ENCODE measurements around the gene TBC1D8. TPM values are rescaled to one million over a fixed set of nuclear protein-coding genes. Genes with fewer than 3 reads are reported as not detected.

The TBC1D8 gene
- total RNA-seq, 2 donors from 2014 or later = 0.45 to 0.95 TPM

DNA sequence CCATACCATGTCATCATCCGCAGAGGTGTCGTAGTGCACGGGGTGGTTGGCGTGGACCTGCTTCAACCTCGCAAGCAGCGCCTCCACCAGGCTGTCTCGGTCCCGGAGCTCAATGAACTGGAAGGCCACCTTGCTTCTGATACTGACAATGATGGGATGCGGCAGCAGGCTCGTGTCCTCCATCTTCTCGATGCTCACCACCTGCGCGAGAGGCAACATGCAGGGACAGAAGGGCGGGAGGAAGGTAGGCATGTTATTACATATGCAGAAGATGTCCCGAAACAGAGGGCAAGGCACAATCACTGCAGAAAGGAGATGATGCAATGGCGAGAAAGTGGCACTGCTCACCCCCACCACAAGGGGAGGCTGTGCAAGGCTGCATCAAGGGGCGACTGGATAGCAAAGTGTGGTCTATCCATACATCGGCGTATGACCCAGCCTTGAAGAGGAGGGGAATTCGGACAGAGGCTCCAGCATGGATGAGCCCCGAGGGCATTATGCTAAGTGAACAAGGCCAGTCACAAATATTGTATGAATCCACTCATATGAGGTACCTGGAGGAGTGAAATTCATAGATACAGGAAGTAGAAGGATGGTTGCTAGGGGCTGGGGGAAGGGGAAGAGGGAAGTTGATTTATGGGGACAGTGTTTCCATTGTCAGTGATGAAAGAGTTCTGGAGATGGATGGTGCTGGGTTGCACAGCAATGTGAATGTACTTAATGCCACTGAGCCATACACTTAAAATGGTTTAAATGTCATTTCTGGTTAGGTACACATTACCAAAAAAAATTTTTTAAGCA is 112.5 kb downstream of the TBC1D8 start:
- H3K9me3 Mint-ChIP-seq = no peaks in the 10 kb centered on the region
- no peak overlapping the region for H3K27ac Mint-ChIP-seq
- H3K4me3 Mint-ChIP-seq = no peak overlapping the region
- no peaks in the 10 kb centered on the region for H3K36me3 Mint-ChIP-seq (ENCODE audit: low read depth)
- no peaks in the 10 kb centered on the region for H3K27me3 Mint-ChIP-seq
- H3K4me1 Mint-ChIP-seq = no peaks in the 10 kb centered on the region
- no peak for ATAC-seq (replicated peaks)

DNA sequence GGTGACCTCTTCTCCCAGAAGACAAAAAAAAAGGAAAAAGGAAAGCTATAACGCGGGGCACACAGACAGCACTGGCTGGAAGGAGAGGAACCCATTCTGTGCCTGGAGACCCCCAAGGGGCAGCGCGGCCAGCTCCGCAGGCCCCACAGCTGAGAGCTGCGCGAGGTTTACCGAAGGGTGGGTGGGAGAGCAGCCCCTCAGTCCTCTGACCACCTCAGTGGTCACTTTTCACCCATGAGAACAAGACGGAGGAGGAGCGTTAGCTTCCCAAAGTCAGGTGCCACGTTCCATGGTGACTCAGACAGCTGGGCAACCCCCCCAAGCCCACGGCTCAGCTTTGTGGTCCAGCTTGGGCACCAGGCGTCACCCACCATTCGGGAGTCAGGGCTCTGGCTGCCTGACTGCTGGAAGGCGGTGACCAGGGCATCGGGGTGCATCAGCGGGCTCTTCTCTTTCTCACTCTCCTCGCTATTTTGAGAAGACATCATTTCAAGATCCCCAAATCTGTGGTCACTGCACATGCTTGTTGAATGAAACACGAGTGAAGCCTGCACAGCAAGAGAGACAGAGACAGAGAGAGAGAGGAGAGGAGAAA is 113.9 kb downstream of the TBC1D8 start:
- Mint-ChIP-seq H3K4me1 (no peaks in the 10 kb centered on the region), H3K27ac (no peak overlapping the region), H3K9me3 (no peaks in the 10 kb centered on the region), H3K4me3 (no peak overlapping the region), H3K27me3 (no peaks in the 10 kb centered on the region), H3K36me3 (ENCODE audit: low read depth) (no peaks in the 10 kb centered on the region)
- no peak for ATAC-seq (replicated peaks)

DNA sequence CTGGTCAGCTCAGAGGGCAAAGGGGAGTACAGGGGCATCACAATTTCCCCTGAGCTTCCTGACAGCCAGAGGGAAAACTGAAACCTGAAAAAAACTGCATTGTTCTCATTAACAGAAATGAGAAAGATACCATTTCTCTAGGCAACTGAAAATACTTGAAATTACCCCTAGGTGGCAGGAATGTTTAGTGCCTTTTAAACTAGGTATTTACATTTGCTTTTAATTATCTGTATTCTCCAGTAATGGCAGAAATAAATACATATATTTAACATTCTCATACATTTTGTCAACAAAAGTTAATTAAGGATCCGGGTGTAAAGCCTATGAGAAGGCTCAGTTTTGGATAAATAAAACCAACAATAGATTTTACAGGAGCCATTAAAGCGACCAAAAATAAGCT is 114.6 kb downstream of the TBC1D8 start:
- no peak for ATAC-seq (replicated peaks)
- Mint-ChIP-seq H3K27me3 (no peaks in the 10 kb centered on the region), H3K9me3 (no peaks in the 10 kb centered on the region), H3K4me1 (no peaks in the 10 kb centered on the region), H3K27ac (no peak overlapping the region), H3K4me3 (no peak overlapping the region), H3K36me3 (ENCODE audit: low read depth) (no peaks in the 10 kb centered on the region)

DNA sequence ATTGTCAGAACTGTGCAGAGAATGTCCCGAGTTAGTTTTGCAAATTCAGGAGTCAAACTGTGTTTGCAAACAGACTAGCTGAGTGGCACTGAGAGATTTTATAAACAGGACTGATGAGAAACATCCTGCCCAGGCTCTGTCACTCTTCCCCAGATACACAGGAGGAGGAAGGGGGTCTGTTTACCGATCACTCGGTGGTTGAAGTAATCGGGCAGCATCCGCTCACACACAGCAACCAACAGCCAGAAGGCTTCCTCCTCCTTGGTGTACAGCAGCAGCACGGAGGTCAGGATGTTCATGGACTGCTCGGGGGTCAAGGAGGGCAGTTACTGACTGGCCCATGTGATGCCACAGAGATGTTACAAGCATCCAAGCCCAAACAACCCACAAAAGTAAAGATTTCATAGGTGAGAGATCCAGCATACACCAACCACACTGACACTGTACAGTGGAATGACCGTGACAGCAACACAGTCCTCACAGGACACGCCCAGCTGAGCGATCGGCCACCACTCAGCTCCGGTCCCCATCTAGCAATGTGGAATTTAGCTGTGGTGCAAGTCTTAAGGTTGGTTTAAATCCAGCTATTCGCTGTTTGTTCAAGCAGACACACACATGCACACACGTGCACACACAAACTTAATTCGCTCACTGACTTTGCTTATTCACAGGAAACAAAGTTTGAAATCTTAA is 119.0 kb downstream of the TBC1D8 start:
- no peak overlapping the region for H3K4me3 Mint-ChIP-seq
- no peaks in the 10 kb centered on the region for H3K4me1 Mint-ChIP-seq
- H3K27ac Mint-ChIP-seq = no peak overlapping the region
- no peaks in the 10 kb centered on the region for H3K27me3 Mint-ChIP-seq
- no peaks in the 10 kb centered on the region for H3K9me3 Mint-ChIP-seq
- no peak for ATAC-seq (replicated peaks)
- H3K36me3 Mint-ChIP-seq (ENCODE audit: low read depth) = no peaks in the 10 kb centered on the region

DNA sequence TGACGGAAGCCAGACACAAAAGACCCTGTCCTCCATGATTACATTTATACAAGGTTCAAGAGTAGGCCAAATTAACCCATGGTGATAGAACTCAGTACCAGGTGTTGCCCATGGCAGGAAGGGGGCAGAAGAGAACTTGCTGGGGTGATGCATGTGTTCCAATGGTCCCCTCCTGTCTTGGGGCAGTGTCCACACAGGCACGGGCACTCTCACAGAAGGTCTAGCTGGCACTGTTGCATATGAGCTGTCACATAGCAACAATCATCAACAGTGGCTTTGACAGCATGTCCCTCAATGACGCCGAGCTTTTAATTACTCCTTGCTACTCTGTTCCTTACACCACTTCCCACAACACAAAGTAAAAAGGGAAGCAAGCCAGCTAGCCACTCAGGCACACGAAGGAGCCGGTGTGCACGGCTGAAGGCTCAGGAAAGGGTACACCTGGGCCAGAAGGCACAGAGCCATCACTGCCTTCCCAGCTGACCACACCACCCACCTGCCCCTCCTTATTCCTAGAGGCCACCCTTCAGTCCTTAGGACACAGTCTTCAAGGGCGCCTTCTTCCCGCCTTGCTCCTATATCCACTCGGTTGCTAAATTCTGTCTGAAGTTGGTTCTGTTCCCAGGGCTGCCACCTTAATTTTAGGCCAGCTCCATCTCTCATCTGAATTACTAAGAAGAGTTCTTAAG is 120.2 kb downstream of the TBC1D8 start:
- Mint-ChIP-seq H3K27me3 (no peaks in the 10 kb centered on the region), H3K36me3 (ENCODE audit: low read depth) (no peaks in the 10 kb centered on the region), H3K27ac (no peak overlapping the region), H3K4me1 (no peaks in the 10 kb centered on the region), H3K9me3 (no peaks in the 10 kb centered on the region), H3K4me3 (no peak overlapping the region)
- ATAC-seq (replicated peaks) = no peak

DNA sequence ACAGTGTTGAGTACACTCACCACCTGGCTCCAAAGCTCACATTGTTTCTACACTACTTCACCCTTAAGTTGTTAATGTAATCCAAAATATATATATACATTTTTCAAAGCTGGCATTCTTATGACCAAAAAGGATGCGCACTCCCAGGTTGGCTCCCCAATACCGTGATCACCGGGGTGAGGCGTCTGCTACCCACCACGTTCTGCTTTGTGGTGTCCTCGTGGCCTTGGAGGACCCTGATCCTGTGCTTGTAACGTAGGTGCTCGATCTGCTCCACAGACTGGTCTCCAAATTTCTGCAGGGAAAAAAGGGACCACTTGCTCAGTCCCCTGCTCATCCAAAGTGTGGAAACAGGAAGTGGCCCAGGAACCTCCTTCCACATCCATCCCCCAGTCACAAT is 123.3 kb downstream of the TBC1D8 start:
- Mint-ChIP-seq H3K27me3 (no peaks in the 10 kb centered on the region), H3K36me3 (ENCODE audit: low read depth) (no peaks in the 10 kb centered on the region), H3K27ac (no peak overlapping the region), H3K4me3 (no peak overlapping the region), H3K4me1 (no peaks in the 10 kb centered on the region), H3K9me3 (no peaks in the 10 kb centered on the region)
- ATAC-seq (replicated peaks) = no peak

DNA sequence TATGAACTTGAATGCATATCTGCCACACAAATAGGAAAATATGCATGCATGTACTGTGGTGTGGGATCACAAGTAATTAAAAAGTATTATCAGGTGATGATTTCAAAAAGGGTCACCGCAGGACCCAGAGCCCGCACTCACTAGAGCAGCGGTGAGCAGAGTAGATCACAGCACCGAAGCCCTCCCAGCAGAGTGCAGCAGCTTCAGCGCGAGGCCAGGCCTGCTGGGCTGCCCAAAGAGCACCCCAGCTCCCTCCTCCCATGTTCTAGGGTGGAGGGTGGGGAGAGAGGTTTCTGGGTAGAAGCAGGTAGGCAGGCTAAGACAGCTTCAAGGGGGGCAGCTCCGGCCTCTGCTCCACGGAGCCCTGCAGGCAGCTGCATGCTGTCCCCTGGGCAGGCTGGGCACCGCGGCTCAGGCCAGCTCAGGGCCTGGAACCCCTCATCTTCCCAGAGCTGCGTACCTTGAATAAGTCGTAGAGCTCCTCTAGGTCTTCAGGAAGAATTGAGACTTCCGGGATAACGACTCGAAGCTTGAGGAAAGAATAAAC is 124.2 kb downstream of the TBC1D8 start:
- H3K9me3 Mint-ChIP-seq = no peaks in the 10 kb centered on the region
- H3K36me3 Mint-ChIP-seq (ENCODE audit: low read depth) = no peaks in the 10 kb centered on the region
- no peak overlapping the region for H3K4me3 Mint-ChIP-seq
- no peak for ATAC-seq (replicated peaks)
- no peaks in the 10 kb centered on the region for H3K27me3 Mint-ChIP-seq
- no peaks in the 10 kb centered on the region for H3K4me1 Mint-ChIP-seq
- no peak overlapping the region for H3K27ac Mint-ChIP-seq

DNA sequence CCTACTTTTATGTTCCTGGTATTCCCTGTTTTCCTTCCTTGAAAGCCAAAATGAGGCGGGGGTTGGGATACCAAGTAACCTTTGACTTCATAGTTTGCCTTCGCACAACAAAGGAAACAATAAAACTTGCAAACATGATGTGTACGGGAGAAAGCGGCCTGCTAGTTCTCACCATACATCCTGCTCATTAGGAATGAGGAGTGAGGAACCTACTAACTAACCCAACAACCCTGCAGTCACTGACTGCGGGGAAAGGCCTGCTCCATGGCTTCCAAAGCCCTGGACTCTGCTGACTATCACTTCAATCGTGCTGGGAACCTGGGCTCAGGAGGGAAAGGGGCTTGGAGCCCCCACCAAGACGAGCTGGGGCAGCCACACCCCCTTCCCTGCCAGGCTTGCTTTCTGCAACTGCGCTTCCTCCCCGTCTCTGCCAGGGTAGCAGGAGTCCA is 124.9 kb downstream of the TBC1D8 start:
- no peaks in the 10 kb centered on the region for H3K4me1 Mint-ChIP-seq

DNA sequence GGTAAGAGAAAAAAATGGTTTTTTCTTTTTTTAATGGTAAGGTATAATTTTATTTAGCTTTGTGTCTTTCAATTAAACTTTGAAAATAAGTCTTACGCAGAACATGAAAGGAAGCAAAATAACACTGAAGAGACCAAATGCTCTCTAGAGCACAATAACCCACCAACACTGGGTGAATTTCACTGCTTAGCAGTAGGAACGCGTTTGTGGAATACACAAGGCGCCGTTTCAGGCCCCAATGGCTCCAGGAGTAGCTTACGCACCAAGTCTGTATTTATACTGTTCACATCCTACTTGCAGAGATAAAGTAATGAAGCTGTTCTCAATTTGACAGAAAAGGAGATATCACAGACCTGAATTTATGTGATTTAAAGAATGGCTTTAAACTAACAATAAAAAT is 125.6 kb downstream of the TBC1D8 start:
- H3K9me3 Mint-ChIP-seq = no peaks in the 10 kb centered on the region
- no peaks in the 10 kb centered on the region for H3K4me1 Mint-ChIP-seq
- H3K4me3 Mint-ChIP-seq = no peak overlapping the region
- no peaks in the 10 kb centered on the region for H3K27me3 Mint-ChIP-seq
- no peak overlapping the region for H3K27ac Mint-ChIP-seq
- H3K36me3 Mint-ChIP-seq (ENCODE audit: low read depth) = peaks cover 7% of the 10 kb centered on the region
- ATAC-seq (replicated peaks) = no peak

More for the DNA sequence above, 124.9 kb downstream of the TBC1D8 start:
- Mint-ChIP-seq H3K36me3 (ENCODE audit: low read depth) (peaks cover under 1% of the 10 kb centered on the region), H3K27ac (no peak overlapping the region), H3K9me3 (no peaks in the 10 kb centered on the region), H3K27me3 (no peaks in the 10 kb centered on the region), H3K4me3 (no peak overlapping the region)
- no peak for ATAC-seq (replicated peaks)

DNA sequence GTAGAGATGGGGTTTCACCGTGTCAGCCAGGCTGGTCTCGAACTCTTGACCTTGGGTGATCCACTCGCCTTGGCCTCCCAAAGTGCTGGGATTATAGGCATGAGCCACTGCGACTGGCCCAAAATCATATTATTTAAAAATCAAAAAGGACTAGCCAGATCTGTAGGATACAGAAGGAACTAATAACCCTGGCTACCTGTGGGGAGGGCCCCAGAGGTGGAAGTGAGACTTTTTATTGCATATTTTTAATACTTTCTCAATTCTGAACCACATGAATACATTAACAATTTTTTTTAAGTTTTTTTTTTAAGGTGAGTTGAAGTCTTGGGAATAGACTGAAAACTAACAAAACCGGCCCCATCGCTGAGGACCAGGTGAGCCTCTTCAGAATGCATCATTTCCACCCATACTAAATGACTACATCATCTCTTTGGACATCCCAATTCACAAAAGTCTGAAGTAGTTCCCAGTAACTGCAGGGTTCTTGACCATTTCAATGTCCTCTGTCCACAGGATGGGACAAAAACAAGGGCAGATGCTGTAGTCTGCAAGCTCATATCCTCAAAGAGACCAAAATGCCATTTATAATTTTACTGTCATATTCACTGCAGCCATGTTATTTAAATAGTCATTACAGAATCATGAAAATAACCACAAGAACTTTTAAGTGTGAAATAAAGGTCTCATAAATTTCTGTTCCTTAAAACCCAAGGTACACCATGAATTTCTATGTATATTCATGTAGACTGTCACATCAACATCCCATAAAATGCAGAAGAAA is 127.7 kb downstream of the TBC1D8 start:
- H3K27me3 Mint-ChIP-seq = no peaks in the 10 kb centered on the region
- no peak for ATAC-seq (replicated peaks)
- H3K36me3 Mint-ChIP-seq (ENCODE audit: low read depth) = peaks cover 24% of the 10 kb centered on the region
- H3K27ac Mint-ChIP-seq = no peak overlapping the region
- H3K9me3 Mint-ChIP-seq = no peaks in the 10 kb centered on the region
- no peaks in the 10 kb centered on the region for H3K4me1 Mint-ChIP-seq
- no peak overlapping the region for H3K4me3 Mint-ChIP-seq

DNA sequence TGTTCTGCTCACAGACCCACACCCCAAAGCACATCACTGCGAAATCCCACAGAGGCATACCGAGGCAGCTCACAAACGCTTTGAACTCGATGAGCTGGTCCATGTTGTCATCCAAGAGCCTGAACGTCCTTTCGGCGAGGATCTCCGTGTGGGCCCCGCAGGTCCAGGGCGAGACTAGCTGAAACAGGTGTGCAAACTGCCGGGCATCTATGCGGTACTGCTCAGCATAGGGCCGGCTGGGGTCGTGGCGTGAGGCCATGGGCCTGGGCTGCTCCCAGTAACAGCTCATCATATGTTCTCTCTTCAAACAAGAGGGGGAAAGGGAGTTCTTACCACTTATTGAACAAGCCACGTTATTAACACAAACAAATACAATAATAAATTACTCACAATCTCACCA is 129.0 kb downstream of the TBC1D8 start:
- Mint-ChIP-seq H3K36me3 (ENCODE audit: low read depth) (peaks cover 35% of the 10 kb centered on the region), H3K27ac (no peak overlapping the region), H3K4me3 (no peak overlapping the region), H3K9me3 (no peaks in the 10 kb centered on the region), H3K4me1 (no peaks in the 10 kb centered on the region), H3K27me3 (no peaks in the 10 kb centered on the region)
- ATAC-seq (replicated peaks) = no peak

DNA sequence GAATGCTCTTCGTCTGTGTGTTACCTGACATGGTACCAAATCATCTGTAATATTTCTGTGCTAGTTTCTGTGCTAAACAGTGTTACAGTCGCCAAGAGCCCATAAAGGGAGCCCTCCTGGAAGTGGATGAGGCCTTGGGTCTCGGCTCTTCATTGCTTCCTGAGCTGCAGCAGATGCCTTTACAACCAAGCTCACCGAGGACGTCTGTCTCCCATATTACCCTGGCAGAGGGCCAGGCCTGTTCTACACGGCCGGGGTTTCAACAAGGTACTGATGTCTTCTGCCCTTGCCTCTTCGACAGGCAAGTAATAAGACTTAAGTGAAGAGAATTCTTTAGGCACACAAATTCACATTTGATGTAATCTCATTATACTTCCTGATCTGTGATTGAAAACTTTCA is 132.2 kb downstream of the TBC1D8 start:
- H3K4me1 Mint-ChIP-seq = no peaks in the 10 kb centered on the region
- H3K27ac Mint-ChIP-seq = no peak overlapping the region
- H3K27me3 Mint-ChIP-seq = no peaks in the 10 kb centered on the region
- H3K36me3 Mint-ChIP-seq (ENCODE audit: low read depth) = peaks cover 50% of the 10 kb centered on the region
- H3K9me3 Mint-ChIP-seq = no peaks in the 10 kb centered on the region
- ATAC-seq (replicated peaks) = no peak
- no peak overlapping the region for H3K4me3 Mint-ChIP-seq

DNA sequence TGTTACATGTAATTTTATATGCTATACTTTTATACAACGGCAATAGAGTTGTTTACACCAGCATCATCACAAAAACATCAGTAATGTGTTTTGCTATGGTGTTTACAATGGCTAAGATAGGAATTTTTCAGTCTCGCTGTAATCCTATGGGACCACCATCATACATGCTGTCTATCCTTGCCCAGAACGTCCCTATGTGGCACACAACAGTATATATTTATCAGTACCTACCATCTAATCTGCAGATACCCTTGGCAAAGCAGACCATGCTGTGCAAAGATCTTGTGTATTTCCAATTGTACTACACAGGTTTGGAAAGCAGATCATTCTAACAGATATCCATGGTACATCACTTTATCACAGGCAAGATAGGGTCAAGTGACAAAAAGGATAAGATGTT is 133.8 kb downstream of the TBC1D8 start:
- Mint-ChIP-seq H3K9me3 (no peaks in the 10 kb centered on the region), H3K36me3 (ENCODE audit: low read depth) (peaks cover 65% of the 10 kb centered on the region), H3K4me1 (peaks cover under 1% of the 10 kb centered on the region), H3K27me3 (no peaks in the 10 kb centered on the region), H3K27ac (no peak overlapping the region), H3K4me3 (no peak overlapping the region)
- ATAC-seq (replicated peaks) = no peak
